HAP-1 (cell line): ENCODE data around the gene TNNI2.

Source experiments
- DNase-seq, 2 experiments: peaks; one replicate each; pipeline ENCODE4 v3.0.0-alpha.2; 2016 to 2020; ENCODE audit warnings: low spot score in 2 of 2
- H3K27me3 ChIP-seq: fragments of 250-450 bp; sonication (Bioruptor Pico); 2 replicates; pipeline ENCODE4 v1.5.1; 2020; ENCODE audit warnings: low read depth, mild to moderate bottlenecking, moderate library complexity
- H3K36me3 ChIP-seq: fragments of 250-450 bp; sonication (Bioruptor Pico); replicated peaks from 2 replicates; pipeline ENCODE4 v1.5.1; 2020; ENCODE audit warnings: mild to moderate bottlenecking
- H3K4me1 ChIP-seq: fragments of 250-450 bp; sonication (Bioruptor Pico); 2 replicates; pipeline ENCODE4 v1.5.1; 2020; ENCODE audit warnings: mild to moderate bottlenecking
- H3K4me3 ChIP-seq: fragments of 250-450 bp; sonication (Bioruptor Pico); 2 replicates; pipeline ENCODE4 v1.5.1; 2020; ENCODE audit warnings: mild to moderate bottlenecking, moderate library complexity
- H3K9me3 ChIP-seq: fragments of 250-450 bp; sonication (Bioruptor Pico); 2 replicates; pipeline ENCODE4 v1.5.1; 2020; ENCODE audit warnings: mild to moderate bottlenecking, moderate library complexity
- in situ Hi-C: fragments of 300-500 bp; cut with MboI; formaldehyde crosslinking; loops from 3 replicates; pipeline ENCODE4 v1.14.3; 2020; ENCODE audit warnings: low sequenced_read_pairs, inconsistent platforms, mixed read lengths

The TNNI2 gene

GRCh38 chr11:1842149-1843097 is 3.6 kb downstream of the TNNI2 start:
- Histone ChIP-seq H3K27me3 (no peaks in the 10 kb centered on the region), H3K9me3 (no peaks in the 10 kb centered on the region), H3K4me3 (no peak overlapping the region), H3K4me1 (no peaks in the 10 kb centered on the region), H3K36me3 (no peaks in the 10 kb centered on the region)
- in situ Hi-C loops = no loop called here
- no peak for DNase-seq

- no peak for DNase-seq
- Histone ChIP-seq H3K4me1 (no peaks in the 10 kb centered on the region), H3K4me3 (no peak overlapping the region), H3K27me3 (no peaks in the 10 kb centered on the region), H3K36me3 (no peaks in the 10 kb centered on the region), H3K9me3 (no peaks in the 10 kb centered on the region)
- in situ Hi-C loops = no loop called here
These were observed 4.3 kb downstream of the TNNI2 start for GRCh38 chr11:1843098-1843473.

GRCh38 chr11:1843796-1844195 is 5.0 kb downstream of the TNNI2 start:
- Histone ChIP-seq H3K4me3 (no peak overlapping the region), H3K27me3 (no peaks in the 10 kb centered on the region), H3K36me3 (no peaks in the 10 kb centered on the region), H3K4me1 (no peaks in the 10 kb centered on the region), H3K9me3 (no peaks in the 10 kb centered on the region)
- DNase-seq = no peak
- in situ Hi-C loops = no loop called here

GRCh38 chr11:1844221-1845094 is 5.7 kb downstream of the TNNI2 start:
- Histone ChIP-seq H3K9me3 (no peaks in the 10 kb centered on the region), H3K4me1 (no peaks in the 10 kb centered on the region), H3K4me3 (no peak overlapping the region), H3K27me3 (no peaks in the 10 kb centered on the region), H3K36me3 (no peaks in the 10 kb centered on the region)
- in situ Hi-C loops = no loop called here
- DNase-seq = no peak

GRCh38 chr11:1845095-1845429 is 6.3 kb downstream of the TNNI2 start:
- H3K9me3 ChIP-seq = no peaks in the 10 kb centered on the region
- DNase-seq = no peak
- no peaks in the 10 kb centered on the region for H3K27me3 ChIP-seq
- in situ Hi-C loops = no loop called here
- H3K4me1 ChIP-seq = no peaks in the 10 kb centered on the region
- H3K4me3 ChIP-seq = no peak overlapping the region
- no peaks in the 10 kb centered on the region for H3K36me3 ChIP-seq

GRCh38 chr11:1845561-1846452 is 7.0 kb downstream of the TNNI2 start:
- H3K4me3 ChIP-seq = no peak overlapping the region
- in situ Hi-C loops = no loop called here
- no peak for DNase-seq
- no peaks in the 10 kb centered on the region for H3K4me1 ChIP-seq
- no peaks in the 10 kb centered on the region for H3K36me3 ChIP-seq
- no peaks in the 10 kb centered on the region for H3K27me3 ChIP-seq
- H3K9me3 ChIP-seq = no peaks in the 10 kb centered on the region

- Histone ChIP-seq H3K4me3 (no peak overlapping the region), H3K9me3 (no peaks in the 10 kb centered on the region), H3K36me3 (no peaks in the 10 kb centered on the region), H3K4me1 (no peaks in the 10 kb centered on the region), H3K27me3 (no peaks in the 10 kb centered on the region)
- in situ Hi-C loops = no loop called here
- DNase-seq = no peak
These were observed 7.7 kb downstream of the TNNI2 start for GRCh38 chr11:1846453-1846932.

- Histone ChIP-seq H3K4me1 (no peaks in the 10 kb centered on the region), H3K9me3 (no peaks in the 10 kb centered on the region), H3K27me3 (no peaks in the 10 kb centered on the region), H3K36me3 (no peaks in the 10 kb centered on the region), H3K4me3 (no peak overlapping the region)
- no peak for DNase-seq
- in situ Hi-C loops = no loop called here
These were observed 8.4 kb downstream of the TNNI2 start for GRCh38 chr11:1847006-1847735.

GRCh38 chr11:1847926-1848639 is 9.3 kb downstream of the TNNI2 start:
- Histone ChIP-seq H3K36me3 (no peaks in the 10 kb centered on the region), H3K4me3 (no peak overlapping the region), H3K27me3 (no peaks in the 10 kb centered on the region), H3K4me1 (no peaks in the 10 kb centered on the region), H3K9me3 (no peaks in the 10 kb centered on the region)
- in situ Hi-C loops = no loop called here
- DNase-seq = no peak

GRCh38 chr11:1848640-1849430 is 10.1 kb downstream of the TNNI2 start:
- H3K4me1 ChIP-seq = no peaks in the 10 kb centered on the region
- H3K9me3 ChIP-seq = no peaks in the 10 kb centered on the region
- in situ Hi-C loops = no loop called here
- H3K4me3 ChIP-seq = no peak overlapping the region
- no peak for DNase-seq
- no peaks in the 10 kb centered on the region for H3K27me3 ChIP-seq
- H3K36me3 ChIP-seq = no peaks in the 10 kb centered on the region

GRCh38 chr11:1851468-1852180 is 12.8 kb downstream of the TNNI2 start:
- H3K36me3 ChIP-seq = no peaks in the 10 kb centered on the region
- no peaks in the 10 kb centered on the region for H3K9me3 ChIP-seq
- in situ Hi-C loops = loop anchor here (25.0 kb wide), 1 partner anchor 311 kb away; the partner anchor contains the start of genes INS and TH
- DNase-seq = no peak
- no peaks in the 10 kb centered on the region for H3K27me3 ChIP-seq
- no peak overlapping the region for H3K4me3 ChIP-seq
- no peaks in the 10 kb centered on the region for H3K4me1 ChIP-seq
